ENCODE data around the gene WBP2.
"Not testable (repeated sequence)": the region's sequence is repeated elsewhere in the genome, so short reads cannot be mapped to it uniquely, and the experiment has no call there.

Gene WBP2

DNA sequence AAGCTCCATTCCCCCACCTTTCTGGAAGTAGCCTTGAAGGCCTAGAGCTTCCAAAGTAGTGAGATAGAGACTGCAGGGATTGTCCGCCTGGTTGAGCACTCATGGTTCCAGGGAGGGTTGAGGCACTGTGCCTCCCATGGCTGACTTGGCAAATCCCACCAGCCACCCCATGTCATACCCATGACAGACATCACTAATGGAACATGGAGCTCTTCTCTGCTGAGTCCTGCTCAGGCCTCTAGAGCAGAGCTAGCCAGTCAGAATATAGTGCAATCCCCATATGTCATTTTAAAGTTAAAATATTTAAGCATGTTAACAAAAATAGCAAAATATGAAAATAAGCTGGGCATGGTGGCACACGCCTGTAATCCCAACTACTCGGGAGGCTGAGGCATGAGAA lies 39.7 kb downstream of the WBP2 start:
- Histone ChIP-seq H3K9ac (ENCODE audit: low read length in 5 of 5) (no peak overlapping the region), H3K27me3 (ENCODE audit: control insufficient read depth in 5 of 5, insufficient read depth in 4 of 5, low read length in 5 of 5) (no peaks in the 10 kb centered on the region), H3K9me3 (ENCODE audit: control insufficient read depth in 5 of 5, low read length in 5 of 5) (no peaks in the 10 kb centered on the region), H3K36me3 (ENCODE audit: control insufficient read depth in 5 of 5, insufficient read depth in 5 of 5, low read length in 5 of 5) (peaks cover 0 to 97% (median 86%) of the 10 kb centered on the region in 5 donors), H3K27ac (ENCODE audit: low read depth, low read length) (no peak overlapping the region), H3K4me3 (ENCODE audit: low read depth in 1 of 5, low read length in 5 of 5) (no peak overlapping the region), H3K4me1 (ENCODE audit: control insufficient read depth in 5 of 5, insufficient read depth in 5 of 5, low read length in 5 of 5) (no peaks in the 10 kb centered on the region)

DNA sequence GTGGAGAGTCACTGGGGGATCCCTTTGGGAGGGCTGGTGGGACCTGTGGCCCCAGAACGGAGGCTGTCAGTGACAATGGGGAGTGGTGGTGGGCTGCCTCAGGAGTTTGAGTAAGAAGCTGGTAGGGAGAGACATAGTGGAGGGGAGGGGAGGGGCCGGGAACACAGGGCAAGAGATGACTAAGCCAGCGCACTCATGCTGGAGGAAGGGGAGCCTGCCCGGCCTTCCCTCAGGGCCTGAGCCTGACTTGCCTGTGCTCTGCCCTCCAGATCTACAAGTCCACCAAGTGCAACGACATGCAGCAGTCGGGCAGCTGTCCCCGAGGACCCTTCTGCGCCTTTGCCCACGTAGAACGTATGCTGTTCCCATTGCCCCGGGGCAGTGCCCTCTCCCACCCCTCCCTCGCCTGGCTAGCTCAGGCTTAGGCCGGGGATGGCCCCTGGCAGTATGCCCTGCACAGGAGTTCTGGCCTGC lies 40.2 kb downstream of the WBP2 start:
- H3K9ac ChIP-seq (ENCODE audit: low read length in 5 of 5), result no peak overlapping the region
- no peaks in the 10 kb centered on the region for H3K27me3 ChIP-seq (ENCODE audit: control insufficient read depth in 5 of 5, insufficient read depth in 4 of 5, low read length in 5 of 5)
- no peaks in the 10 kb centered on the region for H3K9me3 ChIP-seq (ENCODE audit: control insufficient read depth in 5 of 5, low read length in 5 of 5)
- H3K36me3 ChIP-seq (ENCODE audit: control insufficient read depth in 5 of 5, insufficient read depth in 5 of 5, low read length in 5 of 5), result peaks cover 0 to 96% (median 85%) of the 10 kb centered on the region in 5 donors
- no peak overlapping the region for H3K4me3 ChIP-seq (ENCODE audit: low read depth in 1 of 5, low read length in 5 of 5)
- no peak overlapping the region for H3K27ac ChIP-seq (ENCODE audit: low read depth, low read length)
- H3K4me1 ChIP-seq (ENCODE audit: control insufficient read depth in 5 of 5, insufficient read depth in 5 of 5, low read length in 5 of 5), result peaks cover 0 to 3% (median 3%) of the 10 kb centered on the region in 5 donors

DNA sequence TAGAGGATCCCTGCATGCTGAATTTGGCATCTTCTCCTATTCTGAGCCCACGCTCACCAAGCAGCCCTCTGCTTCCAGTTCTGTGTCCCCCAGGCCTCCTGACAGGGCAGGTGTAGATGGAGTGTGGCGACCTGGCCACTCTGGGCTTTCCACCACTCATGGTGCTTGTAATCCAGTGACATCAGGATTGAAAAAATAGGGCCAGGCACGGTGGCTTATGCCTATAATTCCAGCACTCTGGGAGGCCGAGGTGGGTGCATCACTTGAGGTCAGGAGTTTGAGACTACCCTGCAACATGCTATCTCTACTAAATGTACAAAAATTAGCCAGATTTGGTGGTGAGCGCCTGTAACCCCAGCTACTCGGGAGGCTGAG lies 41.1 kb downstream of the WBP2 start:
- no peak overlapping the region for H3K9ac ChIP-seq (ENCODE audit: low read length in 5 of 5)
- H3K4me1 ChIP-seq (ENCODE audit: control insufficient read depth in 5 of 5, insufficient read depth in 5 of 5, low read length in 5 of 5), result peaks cover 7 to 12% (median 12%) of the 10 kb centered on the region in 5 donors
- H3K36me3 ChIP-seq (ENCODE audit: control insufficient read depth in 5 of 5, insufficient read depth in 5 of 5, low read length in 5 of 5), result peaks cover 0 to 92% (median 79%) of the 10 kb centered on the region in 5 donors
- no peaks in the 10 kb centered on the region for H3K27me3 ChIP-seq (ENCODE audit: control insufficient read depth in 5 of 5, insufficient read depth in 4 of 5, low read length in 5 of 5)
- H3K9me3 ChIP-seq (ENCODE audit: control insufficient read depth in 5 of 5, low read length in 5 of 5), result no peaks in the 10 kb centered on the region
- no peak overlapping the region for H3K27ac ChIP-seq (ENCODE audit: low read depth, low read length)
- no peak overlapping the region for H3K4me3 ChIP-seq (ENCODE audit: low read depth in 1 of 5, low read length in 5 of 5)

DNA sequence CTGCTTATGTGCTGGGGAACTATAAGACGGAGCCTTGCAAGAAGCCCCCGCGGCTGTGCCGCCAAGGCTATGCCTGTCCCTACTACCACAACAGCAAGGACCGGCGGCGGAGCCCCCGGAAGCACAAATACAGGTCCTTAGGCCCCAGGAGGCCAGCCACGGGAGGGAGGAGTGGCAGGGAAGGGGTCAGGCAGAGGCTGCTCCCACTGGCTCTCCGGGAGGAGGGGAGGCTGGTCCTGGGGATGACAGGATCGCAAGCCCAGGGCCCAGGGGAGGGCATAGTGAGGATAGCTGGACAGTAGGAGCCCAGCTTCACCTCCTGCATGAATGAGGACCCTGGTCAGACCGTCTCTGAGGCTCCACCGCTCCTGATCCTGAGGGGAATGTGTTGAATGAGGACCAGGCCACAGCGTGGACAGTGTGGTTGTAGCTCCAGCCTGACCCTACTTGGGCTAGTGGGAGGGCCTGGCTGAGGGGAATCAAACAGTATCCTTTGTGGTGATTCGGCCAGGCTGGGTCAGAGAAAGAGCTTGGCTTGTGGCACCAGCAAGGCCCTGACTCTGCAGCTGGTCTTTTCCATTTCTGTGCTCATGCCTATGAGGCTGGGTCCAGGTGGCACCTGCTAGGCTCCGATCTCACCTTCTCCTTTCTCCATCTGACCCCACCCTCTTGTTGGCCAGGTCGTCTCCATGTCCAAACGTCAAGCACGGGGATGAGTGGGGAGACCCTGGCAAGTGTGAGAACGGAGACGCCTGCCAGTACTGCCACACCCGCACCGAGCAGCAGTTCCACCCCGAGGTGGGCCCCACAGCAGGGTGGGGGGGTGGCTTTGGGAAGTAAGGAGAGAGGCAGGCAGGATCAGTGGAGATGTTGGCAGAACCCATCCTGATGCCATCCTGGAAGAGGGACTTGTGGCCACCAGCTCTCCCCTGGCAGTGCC lies 41.8 kb downstream of the WBP2 start:
- no peak overlapping the region for H3K4me3 ChIP-seq (ENCODE audit: low read depth in 1 of 5, low read length in 5 of 5)
- H3K9me3 ChIP-seq (ENCODE audit: control insufficient read depth in 5 of 5, low read length in 5 of 5), result no peaks in the 10 kb centered on the region
- no peak overlapping the region for H3K9ac ChIP-seq (ENCODE audit: low read length in 5 of 5)
- H3K36me3 ChIP-seq (ENCODE audit: control insufficient read depth in 5 of 5, insufficient read depth in 5 of 5, low read length in 5 of 5), result peaks cover 0 to 85% (median 72%) of the 10 kb centered on the region in 5 donors
- peaks cover 9 to 18% (median 17%) of the 10 kb centered on the region in 5 donors for H3K4me1 ChIP-seq (ENCODE audit: control insufficient read depth in 5 of 5, insufficient read depth in 5 of 5, low read length in 5 of 5)
- no peaks in the 10 kb centered on the region for H3K27me3 ChIP-seq (ENCODE audit: control insufficient read depth in 5 of 5, insufficient read depth in 4 of 5, low read length in 5 of 5)
- no peak overlapping the region for H3K27ac ChIP-seq (ENCODE audit: low read depth, low read length)

DNA sequence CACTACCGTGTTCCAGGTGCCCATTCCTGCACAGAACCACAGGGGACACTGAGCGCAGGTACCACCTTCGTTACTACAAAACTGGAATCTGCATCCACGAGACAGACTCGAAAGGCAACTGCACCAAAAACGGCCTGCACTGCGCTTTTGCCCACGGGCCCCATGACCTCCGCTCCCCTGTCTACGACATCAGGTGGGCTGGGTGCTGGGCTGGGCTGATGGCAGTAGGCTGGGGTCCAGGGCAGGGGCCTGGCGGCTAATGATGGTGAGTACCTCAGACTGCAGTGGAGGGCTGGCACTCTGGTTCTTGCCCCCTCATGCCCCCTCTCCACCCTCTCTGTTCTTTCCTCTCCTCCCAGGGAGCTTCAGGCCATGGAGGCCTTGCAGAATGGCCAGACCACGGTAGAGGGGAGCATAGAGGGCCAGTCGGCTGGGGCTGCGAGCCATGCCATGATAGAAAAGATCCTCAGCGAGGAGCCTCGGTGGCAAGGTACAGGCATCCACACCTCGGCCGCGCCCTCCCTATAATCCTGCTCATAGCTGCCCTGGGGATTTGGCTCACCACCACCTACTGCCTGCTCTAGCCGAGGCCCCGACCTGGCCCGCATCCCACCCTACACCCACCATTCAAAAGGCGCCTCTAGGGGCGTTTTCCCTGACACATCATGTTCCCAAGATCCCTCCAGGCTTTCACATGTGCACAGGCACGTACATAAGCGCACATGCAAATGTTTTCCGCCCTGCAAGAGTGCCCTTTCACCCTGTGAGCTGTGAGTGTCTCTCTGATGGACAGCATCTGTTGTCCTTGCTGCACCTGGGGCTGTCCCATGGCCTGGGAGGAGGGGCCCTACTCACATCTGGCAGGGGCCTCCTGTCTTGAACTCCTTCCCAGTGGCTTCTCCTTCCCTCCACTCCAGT lies 42.8 kb downstream of the WBP2 start:
- H3K4me3 ChIP-seq (ENCODE audit: low read depth in 1 of 5, low read length in 5 of 5), result no peak overlapping the region
- peaks cover 9 to 22% (median 20%) of the 10 kb centered on the region in 5 donors for H3K4me1 ChIP-seq (ENCODE audit: control insufficient read depth in 5 of 5, insufficient read depth in 5 of 5, low read length in 5 of 5)
- no peak overlapping the region for H3K9ac ChIP-seq (ENCODE audit: low read length in 5 of 5)
- peaks cover 0 to 75% (median 62%) of the 10 kb centered on the region in 5 donors for H3K36me3 ChIP-seq (ENCODE audit: control insufficient read depth in 5 of 5, insufficient read depth in 5 of 5, low read length in 5 of 5)
- H3K27ac ChIP-seq (ENCODE audit: low read depth, low read length), result no peak overlapping the region
- H3K27me3 ChIP-seq (ENCODE audit: control insufficient read depth in 5 of 5, insufficient read depth in 4 of 5, low read length in 5 of 5), result no peaks in the 10 kb centered on the region
- H3K9me3 ChIP-seq (ENCODE audit: control insufficient read depth in 5 of 5, low read length in 5 of 5), result no peaks in the 10 kb centered on the region

DNA sequence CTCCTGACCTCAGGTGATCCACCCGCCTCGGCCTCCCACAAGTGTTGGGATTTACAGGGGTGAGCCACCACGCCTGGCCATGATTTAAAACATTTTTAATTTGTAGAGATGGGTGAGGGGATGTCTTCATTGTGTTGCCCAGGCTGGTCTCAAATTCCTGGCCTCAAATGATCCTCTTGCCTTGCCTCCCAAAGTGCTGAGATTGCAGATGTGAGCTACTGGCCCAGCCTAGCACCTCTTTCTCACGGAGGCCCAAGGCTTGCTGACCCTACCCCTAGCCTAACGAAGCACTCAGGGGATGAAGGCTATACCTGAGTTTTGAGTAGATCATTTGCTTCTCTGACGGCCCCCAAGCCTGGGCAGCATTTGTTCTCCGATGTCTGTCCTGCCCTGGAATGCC lies 44.0 kb downstream of the WBP2 start:
- peaks cover 0 to 63% (median 51%) of the 10 kb centered on the region in 5 donors for H3K36me3 ChIP-seq (ENCODE audit: control insufficient read depth in 5 of 5, insufficient read depth in 5 of 5, low read length in 5 of 5)
- H3K9me3 ChIP-seq (ENCODE audit: control insufficient read depth in 5 of 5, low read length in 5 of 5), result no peaks in the 10 kb centered on the region
- H3K4me1 ChIP-seq (ENCODE audit: control insufficient read depth in 5 of 5, insufficient read depth in 5 of 5, low read length in 5 of 5), result peaks cover 9 to 22% (median 20%) of the 10 kb centered on the region in 5 donors
- H3K9ac ChIP-seq (ENCODE audit: low read length in 5 of 5), result no peak overlapping the region
- H3K27me3 ChIP-seq (ENCODE audit: control insufficient read depth in 5 of 5, insufficient read depth in 4 of 5, low read length in 5 of 5), result no peaks in the 10 kb centered on the region
- H3K4me3 ChIP-seq (ENCODE audit: low read depth in 1 of 5, low read length in 5 of 5), result no peak overlapping the region
- no peak overlapping the region for H3K27ac ChIP-seq (ENCODE audit: low read depth, low read length)

DNA sequence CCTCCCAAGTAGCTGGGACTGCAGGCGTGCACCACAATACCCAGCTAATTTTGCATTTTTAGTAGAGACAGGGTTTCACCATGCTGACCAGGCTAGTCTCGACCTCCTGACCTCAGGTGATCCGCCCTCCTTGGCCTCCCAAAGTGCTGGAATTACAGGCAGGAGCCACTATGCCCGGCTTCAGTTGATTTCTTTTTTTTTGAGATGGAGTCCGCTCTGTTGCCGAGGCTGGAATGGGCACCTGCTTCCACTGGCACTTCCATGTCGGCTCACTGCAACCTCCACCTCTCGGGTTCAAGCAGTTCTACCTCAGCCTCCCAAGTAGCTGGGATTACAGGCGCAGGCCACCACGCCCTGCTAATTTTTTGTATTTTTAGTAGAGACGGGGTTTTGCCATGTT lies 44.4 kb downstream of the WBP2 start:
- not testable (repeated sequence) for H3K27me3 ChIP-seq (ENCODE audit: control insufficient read depth in 5 of 5, insufficient read depth in 4 of 5, low read length in 5 of 5); H3K9me3 ChIP-seq (ENCODE audit: control insufficient read depth in 5 of 5, low read length in 5 of 5); H3K9ac ChIP-seq (ENCODE audit: low read length in 5 of 5); H3K27ac ChIP-seq (ENCODE audit: low read depth, low read length); H3K4me3 ChIP-seq (ENCODE audit: low read depth in 1 of 5, low read length in 5 of 5)
- H3K4me1 ChIP-seq (ENCODE audit: control insufficient read depth in 5 of 5, insufficient read depth in 5 of 5, low read length in 5 of 5), result peaks cover 9 to 22% (median 20%) of the 10 kb centered on the region in 5 donors
- H3K36me3 ChIP-seq (ENCODE audit: control insufficient read depth in 5 of 5, insufficient read depth in 5 of 5, low read length in 5 of 5), result peaks cover 0 to 59% (median 48%) of the 10 kb centered on the region in 5 donors

DNA sequence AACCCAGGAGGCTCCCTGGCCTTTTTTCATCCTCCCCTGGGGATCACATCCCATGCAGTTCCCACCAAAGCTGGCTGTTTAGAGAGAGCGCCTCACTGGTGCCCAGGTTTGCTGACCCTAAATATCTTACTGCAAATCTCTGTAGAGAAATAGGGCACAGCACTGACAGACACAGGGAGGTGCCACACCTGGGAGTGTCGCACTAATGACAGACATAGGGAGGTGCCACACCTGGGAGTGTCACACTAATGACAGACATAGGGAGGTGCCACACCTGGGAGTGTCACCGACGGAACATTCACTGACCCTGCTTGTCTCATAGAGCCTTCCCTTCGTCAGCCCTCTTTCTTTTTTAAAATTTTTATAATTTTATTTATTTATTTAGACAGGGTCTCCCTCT lies 44.9 kb downstream of the WBP2 start:
- Histone ChIP-seq H3K4me1 (ENCODE audit: control insufficient read depth in 5 of 5, insufficient read depth in 5 of 5, low read length in 5 of 5) (peaks cover 9 to 22% (median 20%) of the 10 kb centered on the region in 5 donors), H3K9me3 (ENCODE audit: control insufficient read depth in 5 of 5, low read length in 5 of 5) (no peaks in the 10 kb centered on the region), H3K27ac (ENCODE audit: low read depth, low read length) (peak overlapping the region; percentile 87), H3K4me3 (ENCODE audit: low read depth in 1 of 5, low read length in 5 of 5) (no peak overlapping the region), H3K36me3 (ENCODE audit: control insufficient read depth in 5 of 5, insufficient read depth in 5 of 5, low read length in 5 of 5) (peaks cover 0 to 55% (median 45%) of the 10 kb centered on the region in 5 donors), H3K9ac (ENCODE audit: low read length in 5 of 5) (peak overlapping the region in 1 of 5 donors; percentile 67), H3K27me3 (ENCODE audit: control insufficient read depth in 5 of 5, insufficient read depth in 4 of 5, low read length in 5 of 5) (no peaks in the 10 kb centered on the region)

DNA sequence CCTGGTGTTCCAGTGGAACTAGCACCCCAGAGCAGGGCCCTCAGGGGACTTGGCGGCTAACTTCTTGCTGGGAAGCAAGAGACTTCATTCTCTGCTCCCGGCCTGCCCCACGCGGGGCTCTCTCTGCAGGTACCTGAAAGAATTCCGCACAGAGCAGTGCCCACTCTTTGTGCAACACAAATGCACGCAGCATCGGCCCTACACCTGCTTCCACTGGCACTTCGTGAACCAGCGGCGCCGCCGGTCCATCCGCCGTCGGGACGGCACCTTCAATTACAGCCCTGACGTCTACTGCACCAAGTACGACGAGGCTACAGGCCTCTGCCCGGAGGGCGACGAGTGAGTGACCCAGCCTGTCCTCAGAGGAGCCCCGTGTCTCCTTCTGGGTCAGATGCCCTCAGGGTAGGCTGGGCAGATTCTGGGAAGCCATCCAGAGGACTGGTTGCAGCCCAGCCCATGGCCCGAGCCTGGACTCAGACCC lies 45.5 kb downstream of the WBP2 start:
- no peaks in the 10 kb centered on the region for H3K27me3 ChIP-seq (ENCODE audit: control insufficient read depth in 5 of 5, insufficient read depth in 4 of 5, low read length in 5 of 5)
- no peaks in the 10 kb centered on the region for H3K9me3 ChIP-seq (ENCODE audit: control insufficient read depth in 5 of 5, low read length in 5 of 5)
- peak overlapping the region; percentile 87 for H3K27ac ChIP-seq (ENCODE audit: low read depth, low read length)
- H3K36me3 ChIP-seq (ENCODE audit: control insufficient read depth in 5 of 5, insufficient read depth in 5 of 5, low read length in 5 of 5), result peaks cover 0 to 49% (median 39%) of the 10 kb centered on the region in 5 donors
- peak overlapping the region in 4 of 5 donors; percentile 7 to 43 (median 34) for H3K4me3 ChIP-seq (ENCODE audit: low read depth in 1 of 5, low read length in 5 of 5)
- peak overlapping the region in 3 of 5 donors; percentile 12 to 67 (median 63) for H3K9ac ChIP-seq (ENCODE audit: low read length in 5 of 5)
- peaks cover 9 to 22% (median 20%) of the 10 kb centered on the region in 5 donors for H3K4me1 ChIP-seq (ENCODE audit: control insufficient read depth in 5 of 5, insufficient read depth in 5 of 5, low read length in 5 of 5)

Measured in subcutaneous abdominal adipose tissue (tissue), 5 donors.